ENCODE results near the gene C1orf210.

C1orf210 gene

DNA sequence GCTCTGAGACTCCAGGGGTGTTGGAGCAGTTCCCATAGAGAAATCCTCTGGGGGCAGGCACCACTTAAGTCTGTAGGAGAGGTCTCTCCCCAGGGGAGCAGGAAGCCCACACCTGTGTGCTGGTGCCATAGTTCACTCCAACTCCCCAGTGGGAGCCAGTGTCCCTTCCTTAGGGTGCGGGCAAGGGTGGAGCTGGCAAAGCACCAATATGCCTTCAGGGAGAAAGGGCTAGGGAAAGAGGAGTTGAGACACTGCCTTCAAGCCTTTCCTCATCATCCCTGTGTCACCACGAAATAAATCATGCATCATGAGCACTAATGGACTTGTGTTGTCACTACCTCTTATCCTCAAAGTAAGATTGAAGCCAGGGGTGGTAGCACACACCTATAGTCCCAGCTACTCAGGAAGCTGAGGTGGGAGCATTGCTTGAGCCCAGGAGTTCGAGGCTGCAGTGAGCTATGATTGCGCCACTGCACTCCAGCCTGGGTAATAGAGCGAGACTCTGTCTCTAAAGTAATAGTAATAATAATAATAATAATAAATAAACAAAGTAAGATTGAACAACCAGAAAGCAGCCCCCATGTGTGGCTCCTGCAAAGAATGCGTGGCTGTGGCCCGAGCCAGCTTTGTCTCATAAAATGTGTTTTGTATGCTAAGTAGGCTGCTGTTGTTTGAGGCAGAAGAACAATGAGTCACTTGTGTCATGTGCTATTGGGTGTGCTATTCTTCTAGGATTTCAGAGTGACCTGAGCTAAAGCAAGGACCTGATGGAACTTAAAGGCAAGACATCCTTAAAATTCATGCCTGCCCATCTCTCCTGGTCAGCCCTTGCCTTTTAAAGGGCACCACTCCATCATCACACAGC, 8.7 kb upstream of the C1orf210 start:
- DNase-seq (ENCODE audit: low spot score), result no peak

DNA sequence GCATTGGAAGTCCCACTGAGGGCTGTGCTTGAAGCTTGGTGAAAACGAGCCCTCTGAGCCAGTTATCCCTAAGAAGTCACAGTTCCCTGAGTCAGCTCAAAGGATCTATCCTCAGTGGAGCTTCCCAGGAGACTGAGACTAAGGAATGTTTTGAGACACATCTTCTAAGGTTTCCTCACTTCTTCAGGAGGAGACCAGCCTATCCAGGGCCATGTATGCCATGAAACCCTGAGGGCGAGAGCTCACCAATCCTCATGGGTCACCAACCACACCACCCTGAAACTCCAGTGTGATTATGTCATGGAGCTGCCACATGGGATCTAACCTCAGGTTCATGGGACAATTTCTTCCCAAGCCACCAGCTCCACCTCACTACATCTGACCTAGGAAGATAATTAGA, 7.8 kb upstream of the C1orf210 start:
- DNase-seq (ENCODE audit: low spot score), result no peak

DNA sequence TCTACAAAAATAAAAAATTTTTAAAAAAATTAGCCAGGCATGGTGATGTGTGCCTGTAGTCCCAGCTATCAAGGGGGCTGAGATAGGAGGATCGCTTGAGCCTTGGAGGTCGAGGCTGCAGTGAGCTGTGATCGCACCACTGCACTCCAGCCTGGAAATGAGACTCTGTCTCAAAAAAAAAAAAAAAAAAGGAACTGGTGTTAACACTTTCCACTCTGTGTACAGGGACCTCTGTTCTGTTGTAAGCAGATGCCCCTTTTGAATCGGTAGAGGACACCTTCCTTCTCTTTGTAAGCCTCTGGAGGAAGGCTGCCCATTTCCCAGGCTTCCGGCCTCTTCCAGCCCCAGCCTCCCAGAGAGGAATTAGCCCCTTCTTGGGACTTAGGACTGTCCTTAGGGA, 7.3 kb upstream of the C1orf210 start:
- no peak for DNase-seq (ENCODE audit: low spot score)

DNA sequence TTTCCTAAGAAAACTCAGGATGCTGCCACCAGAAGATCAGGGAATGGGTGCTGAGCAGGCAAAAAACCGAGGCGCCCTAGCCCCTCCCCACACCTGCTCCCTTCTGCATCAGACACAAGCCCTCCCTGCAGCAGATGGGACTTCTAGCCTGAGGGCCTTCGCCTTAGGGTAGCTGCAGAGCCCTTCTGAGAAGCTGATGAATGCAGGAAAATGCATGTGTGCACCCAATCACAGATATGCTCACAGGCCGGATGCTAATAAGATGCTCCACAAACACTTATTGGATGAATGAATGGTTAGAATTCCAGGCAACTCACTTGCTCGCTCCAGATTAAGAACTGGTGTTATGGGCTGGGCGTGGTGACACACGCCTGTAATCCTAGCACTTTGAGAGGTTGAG, 6.8 kb upstream of the C1orf210 start:
- no peak for DNase-seq (ENCODE audit: low spot score)

DNA sequence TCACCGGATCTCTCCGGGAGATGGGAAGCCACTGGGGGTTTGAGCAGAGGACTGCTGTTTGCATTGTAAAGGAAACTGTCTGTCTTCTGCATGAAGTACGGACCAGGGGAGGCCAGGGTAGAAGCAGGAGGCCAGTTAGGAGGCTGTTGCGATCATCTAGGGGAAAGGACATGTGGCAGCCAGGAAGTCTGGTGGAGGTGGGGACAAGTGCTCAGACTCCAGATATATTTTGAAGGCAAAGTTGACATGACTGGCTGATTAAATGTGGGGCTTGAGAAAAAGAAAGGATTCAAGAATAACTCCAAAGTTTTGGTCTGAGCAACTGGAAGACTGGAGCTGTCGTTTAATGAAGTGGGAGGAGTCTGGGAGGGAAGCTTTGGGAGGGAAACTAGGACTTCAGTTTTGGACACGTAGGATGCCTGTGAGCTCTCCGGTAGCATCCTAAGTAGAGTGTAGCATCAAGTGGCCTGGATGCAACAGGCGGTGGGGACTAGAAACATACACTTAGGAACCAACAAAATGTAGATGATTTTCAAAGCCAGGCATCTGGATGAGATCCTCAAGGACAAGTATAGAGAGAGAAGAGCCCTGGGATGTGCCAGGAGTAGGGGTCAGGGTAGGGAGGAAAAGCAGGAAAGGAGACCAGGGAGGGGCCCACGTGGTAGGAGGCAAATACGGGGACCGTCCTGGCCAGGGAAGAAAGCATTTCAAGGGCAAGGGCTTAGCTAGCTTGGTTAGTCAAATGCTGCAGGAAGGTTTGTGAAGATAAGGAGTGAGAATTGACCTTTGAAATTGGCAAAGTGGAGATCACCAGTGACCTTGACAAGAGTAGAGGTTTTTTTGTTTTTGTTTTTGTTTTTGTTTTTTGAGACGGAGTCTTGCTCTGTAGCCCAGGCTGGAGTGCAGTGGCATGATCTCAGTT, 3.7 kb upstream of the C1orf210 start:
- DNase-seq (ENCODE audit: low spot score), result no peak

DNA sequence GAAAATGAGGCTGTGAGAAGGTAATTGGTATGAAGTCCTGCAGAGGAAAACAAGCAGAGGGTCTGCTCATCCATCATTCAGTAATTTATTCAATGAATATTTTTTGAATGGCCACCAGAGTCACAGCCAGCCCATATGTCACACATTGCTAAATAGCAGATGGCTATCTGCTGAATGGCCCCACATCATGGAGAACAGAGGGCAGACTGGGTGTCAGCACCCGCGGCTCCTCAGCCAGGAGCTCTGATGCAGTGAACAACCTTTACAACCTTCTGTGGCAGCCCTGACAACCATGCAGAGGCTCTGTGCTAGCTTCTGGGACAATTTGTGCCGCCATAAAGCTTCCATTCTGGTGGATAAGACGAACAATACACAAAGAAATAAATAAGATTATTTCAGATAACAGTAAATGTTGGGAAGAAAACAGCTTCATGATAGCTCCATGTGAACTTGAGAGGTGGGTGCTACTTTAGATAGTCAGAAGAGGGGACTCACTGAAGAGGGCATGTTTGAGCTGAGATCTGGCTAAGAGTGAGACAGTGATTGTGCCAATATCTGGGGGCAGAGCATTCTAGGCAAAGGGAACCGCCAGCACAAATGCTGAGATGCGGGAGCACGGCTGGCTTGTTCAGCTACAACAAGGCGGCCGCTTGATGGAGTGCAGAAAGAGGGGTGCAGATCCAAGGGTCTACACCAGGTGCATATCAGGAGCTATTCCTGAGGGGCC, 2.8 kb upstream of the C1orf210 start:
- DNase-seq (ENCODE audit: low spot score), result no peak

DNA sequence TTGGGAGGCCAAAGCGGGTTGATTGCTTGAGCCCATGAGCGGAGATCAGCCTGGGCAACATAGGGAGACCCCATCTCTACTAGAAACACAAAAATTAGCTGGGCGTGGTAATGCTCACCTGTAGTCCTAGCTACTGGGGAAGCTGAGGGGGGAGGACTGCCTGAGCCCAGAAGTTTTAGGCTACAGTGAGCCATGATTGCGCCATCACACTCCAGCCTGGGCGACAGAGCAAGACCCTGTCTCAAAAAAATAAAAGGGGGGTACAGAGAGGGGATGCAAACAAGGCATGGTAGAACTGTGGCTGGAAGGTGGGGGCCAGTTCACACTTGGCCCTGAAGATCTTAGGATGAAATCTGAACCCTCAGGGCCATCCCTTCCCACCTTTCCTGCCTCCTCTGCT, 1.2 kb upstream of the C1orf210 start:
- no peak for DNase-seq (ENCODE audit: low spot score)

DNA sequence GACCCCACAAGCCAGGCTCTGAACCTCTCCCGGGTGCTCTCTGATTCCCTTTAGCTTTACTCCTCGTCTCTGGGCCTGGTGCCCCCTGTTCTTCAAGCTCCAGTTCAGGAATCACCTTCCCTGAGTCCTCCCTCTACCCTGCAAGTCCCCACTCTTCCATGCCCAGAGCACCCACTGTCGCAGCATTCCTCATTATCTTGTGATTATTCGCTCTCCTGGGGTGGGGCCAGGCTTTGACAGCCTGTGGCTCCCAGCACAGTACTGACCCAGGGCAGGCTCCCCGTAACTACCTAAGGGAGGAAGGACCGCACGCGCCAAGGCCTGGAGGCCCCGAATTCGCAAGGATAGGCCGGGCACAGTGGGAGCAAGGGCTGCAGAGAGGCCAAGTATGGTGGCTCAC, 734 bp upstream of the C1orf210 start:
- no peak for DNase-seq (ENCODE audit: low spot score)

DNA sequence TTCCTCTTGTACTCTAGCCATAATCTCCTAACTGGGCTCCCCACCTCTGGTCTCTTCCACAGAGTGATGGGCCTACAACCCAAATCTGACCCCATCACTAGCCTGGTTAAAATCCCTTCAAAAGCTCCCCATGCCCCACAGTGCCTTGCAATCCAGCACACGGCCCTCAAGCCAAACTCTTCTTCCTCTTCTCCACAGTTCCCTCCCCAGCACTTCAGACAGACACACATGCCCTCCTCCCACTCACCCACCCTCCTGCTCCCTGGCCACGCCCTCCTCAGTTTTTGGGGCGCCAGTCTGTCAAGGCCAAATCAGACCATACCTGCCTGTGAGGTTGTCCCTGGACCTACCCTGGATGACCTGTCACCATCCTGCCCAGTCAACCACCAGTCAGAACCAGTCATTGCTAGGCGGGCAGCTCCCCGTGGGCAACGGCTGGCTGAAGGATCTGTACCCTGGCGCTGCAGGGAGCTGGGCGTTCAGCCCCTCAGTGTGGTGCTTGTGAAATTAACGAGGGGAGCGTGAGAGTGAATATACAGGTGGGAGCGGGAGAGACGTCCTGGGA, 753 bp downstream of the C1orf210 start:
- DNase-seq (ENCODE audit: low spot score), result no peak

DNA sequence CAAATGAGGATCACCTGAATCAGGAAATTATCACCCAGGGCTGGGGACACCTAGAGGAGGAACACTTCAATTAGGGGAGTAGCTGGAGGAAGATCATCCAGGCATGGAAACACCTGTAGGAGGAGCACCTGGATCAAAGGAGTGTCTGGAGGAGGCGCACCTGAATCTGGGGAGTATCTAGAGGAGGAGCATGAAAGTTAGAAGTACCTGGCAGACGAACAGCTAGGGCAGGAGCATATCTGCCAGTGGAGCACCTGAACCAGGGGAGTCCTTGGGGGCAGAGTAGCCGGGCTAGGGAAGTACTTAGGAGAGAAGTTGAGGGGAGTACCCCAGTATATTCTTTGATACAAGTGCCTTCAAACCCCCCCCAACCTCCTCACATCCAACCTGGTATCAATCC, 1.3 kb downstream of the C1orf210 start:
- DNase-seq (ENCODE audit: low spot score), result no peak

DNA sequence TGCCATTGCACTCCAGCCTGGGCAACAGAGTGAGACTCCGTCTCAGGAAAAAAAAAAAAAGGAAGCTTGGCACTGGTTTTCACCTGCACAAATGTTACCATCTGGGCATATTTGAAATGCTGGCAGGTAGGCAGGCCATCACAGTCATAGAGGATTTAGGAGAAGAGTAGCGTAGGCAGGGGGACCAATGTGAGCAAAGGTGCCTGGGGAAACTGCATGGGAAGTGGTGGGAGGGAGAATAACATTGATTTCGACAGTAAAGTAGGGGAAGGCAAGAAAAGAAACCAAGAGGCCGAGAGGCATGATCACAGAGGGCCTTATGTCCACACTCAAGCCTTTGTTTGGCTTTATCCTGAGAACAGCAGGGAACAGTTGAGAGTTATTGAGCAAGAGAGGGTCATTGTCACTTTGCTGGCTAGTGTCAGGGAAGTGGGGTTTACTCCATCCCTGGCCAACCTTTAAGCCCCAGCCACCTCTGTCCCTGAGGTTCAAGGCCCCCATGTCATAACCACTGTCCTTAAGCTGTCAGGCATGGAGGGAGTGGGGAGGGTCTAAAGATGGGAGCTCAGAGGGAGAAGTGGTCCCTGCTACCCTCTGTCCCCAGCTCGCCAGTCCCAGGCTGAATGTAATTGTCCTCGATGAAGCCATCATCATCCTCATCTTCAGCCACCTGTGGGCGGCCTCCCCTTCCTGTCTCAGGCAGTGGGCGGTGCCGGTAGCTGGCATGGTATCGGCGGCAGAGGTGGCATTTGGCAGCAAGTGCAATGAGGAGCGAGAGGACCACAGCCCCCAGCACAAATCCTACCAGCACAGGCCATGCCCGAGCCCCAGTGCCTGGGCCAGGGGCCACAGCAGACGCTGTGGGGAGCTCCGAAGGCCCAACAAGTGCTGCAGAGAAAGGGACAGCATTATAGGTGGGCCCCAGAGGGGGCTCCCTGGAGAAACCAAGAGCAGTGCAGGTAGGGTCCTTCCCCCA, 2.9 kb downstream of the C1orf210 start:
- DNase-seq (ENCODE audit: low spot score), result no peak

DNA sequence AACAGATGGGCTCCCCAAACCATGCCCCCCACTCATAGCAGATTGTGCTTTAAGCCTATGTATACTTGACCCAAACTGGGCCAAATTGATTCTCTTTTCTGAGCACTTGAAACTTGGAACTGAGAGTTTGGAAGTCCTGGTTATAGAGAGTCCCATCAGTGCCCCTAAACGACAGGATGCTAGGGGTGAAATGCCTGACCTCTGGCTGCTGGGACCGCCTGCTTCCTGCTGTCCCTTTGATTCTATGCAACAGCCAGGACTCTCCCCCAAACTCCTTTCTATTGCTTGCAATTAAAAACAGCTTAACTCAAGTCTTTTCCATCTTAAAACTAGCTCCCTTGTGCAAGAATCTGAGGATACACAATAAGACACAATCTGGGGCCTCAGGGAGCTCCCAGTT, 4.7 kb downstream of the C1orf210 start:
- no peak for DNase-seq (ENCODE audit: low spot score)

DNA sequence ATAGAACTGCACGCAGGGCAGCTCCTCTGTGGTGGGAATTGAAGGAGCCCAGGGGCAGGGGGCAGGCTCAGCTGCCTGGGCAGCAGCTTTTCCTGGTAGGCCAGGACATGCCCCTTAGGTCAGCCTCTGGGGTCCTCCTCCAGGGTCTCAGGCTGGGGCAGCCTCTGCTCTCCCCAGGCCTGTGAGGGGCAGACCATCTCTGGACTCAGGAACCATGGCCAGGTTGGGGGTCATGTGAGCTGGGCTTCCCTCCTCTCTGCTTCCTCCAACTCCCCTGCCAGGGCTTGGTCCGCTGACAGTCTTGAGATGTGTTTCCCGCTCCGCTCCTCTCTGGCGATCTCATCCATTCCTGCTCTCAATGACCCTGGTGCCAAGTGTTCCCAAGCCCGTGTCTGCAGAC, 5.7 kb downstream of the C1orf210 start:
- no peak for DNase-seq (ENCODE audit: low spot score)

DNA sequence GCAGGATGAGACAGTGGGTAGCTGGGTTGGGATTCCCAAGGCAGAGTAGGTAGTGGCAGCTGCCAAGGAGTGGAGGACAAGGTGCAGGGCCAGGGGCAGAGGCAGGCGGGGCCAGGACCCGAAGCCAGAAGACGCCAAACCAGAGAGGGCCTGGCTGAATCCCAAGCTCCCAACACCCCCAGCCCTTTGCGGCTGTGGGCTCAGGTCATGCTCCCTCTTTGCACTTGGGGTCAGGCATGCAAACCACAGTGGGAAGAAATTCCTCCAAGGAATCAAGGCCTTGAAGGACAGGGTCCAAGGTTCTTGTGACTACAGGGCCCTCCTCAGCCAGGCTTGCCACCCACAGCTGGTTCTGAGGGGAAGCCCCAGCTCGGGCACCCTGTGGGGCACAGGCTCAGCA, 6.2 kb downstream of the C1orf210 start:
- no peak for DNase-seq (ENCODE audit: low spot score)

DNA sequence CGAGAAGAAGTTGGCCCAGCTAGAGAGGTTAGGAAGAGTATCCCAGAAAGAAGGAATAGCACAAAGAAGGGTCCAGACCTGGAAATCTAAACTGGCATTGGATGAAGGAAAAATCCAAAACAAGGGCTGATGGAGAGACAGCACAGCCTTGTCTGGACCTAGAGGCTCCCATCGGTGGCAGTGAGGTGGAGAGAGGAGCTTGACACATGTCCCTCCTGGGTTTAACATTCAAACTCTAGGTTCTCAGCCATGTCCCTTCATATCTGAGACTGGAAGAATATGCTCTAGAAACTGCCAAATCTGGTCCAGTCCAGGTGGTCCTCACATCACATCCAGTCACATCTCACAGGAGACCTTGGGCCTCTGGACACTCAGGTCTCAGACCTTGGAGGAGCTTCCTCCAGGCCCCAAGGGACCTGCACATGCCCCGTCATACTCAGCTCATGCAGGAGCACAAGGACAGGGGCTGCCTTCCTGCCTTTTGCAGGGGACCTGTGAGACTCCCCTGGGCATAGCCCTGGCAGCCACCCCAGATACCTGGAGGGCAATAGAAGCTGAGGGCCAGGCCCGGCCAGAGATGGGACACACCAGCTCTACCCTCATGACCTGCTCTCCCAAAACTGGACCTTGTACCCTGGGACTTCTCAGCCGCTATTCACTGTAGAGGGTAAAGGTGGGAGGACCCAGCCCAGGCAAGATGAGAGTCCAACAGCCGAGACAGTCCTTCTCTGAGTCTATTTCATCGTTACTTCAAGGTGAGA, 8.1 kb downstream of the C1orf210 start:
- no peak for DNase-seq (ENCODE audit: low spot score)

DNA sequence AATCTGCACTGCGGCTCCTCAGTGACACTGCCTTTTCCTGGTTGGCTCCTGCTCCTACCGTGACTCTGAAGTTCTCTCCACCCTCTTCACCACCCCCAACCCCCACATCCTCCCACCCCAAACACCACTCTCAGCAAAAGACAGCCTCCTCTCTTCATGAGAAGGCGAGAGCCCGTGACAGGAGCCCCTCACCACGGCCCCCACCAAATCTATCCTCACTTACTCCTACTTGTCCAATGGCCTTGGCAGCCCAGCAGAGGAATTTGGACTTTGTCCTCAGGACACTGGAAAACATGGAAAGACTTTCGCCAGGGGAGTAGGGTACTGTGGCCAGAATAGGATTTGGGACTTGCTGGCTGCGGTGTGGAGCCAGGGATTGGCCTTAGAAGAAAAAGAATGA, 8.7 kb downstream of the C1orf210 start:
- DNase-seq (ENCODE audit: low spot score), result no peak

DNA sequence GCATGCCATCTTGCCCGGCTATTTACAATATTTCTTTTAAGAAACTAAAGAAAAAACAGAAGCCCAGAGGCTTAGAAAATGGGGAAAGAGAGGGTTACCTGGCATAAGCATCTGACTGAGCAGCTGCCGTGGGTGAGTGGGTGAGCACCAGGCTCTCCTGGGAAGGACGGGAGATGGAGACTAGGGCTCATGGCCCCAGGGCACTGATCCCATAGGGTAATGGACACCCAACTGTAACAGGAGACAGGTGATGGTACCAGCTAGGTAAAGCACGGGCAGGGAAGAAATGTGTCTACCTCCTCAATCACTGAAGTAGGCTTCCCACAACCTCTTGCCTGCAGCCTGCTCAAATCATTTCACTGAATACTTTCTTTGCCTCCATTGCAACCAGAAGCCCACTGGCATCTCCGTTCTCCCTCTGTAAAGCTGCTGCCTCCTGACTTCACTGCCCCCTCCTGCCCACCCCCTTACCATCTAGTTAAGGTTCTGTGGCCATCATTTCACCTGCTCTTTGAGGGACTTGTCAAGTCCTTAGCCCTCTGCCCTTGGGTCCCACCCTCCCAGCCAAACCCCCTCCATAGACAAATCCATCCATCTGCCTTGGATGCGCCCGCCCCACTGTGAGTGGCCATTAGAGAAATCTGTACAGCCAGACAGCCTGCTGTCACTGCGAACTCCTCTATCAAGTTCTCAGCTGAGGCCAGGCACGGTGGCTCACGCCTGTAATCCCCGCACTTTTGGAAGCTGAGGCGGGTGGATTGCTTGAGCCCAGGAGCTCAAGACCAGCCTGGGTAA, 9.4 kb downstream of the C1orf210 start:
- no peak for DNase-seq (ENCODE audit: low spot score)

DNA sequence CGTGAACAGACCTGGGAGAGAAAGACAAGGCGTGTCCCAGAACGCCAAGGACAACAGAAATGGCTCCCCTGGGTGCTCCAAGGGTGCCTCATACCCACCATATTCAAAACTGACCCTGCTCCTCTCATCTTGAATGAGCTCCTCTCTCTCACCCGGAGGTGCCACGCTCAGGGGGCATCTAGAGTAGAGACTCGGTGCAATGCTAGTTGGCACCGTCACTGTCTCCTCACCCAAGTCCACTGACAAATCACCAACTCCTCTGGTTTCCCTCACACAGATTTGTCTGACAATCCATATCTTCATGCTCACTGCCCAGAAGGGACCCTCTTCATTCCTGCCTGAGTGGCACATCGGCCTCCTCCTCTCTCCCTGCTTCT, 10.6 kb downstream of the C1orf210 start:
- DNase-seq (ENCODE audit: low spot score), result no peak

DNA sequence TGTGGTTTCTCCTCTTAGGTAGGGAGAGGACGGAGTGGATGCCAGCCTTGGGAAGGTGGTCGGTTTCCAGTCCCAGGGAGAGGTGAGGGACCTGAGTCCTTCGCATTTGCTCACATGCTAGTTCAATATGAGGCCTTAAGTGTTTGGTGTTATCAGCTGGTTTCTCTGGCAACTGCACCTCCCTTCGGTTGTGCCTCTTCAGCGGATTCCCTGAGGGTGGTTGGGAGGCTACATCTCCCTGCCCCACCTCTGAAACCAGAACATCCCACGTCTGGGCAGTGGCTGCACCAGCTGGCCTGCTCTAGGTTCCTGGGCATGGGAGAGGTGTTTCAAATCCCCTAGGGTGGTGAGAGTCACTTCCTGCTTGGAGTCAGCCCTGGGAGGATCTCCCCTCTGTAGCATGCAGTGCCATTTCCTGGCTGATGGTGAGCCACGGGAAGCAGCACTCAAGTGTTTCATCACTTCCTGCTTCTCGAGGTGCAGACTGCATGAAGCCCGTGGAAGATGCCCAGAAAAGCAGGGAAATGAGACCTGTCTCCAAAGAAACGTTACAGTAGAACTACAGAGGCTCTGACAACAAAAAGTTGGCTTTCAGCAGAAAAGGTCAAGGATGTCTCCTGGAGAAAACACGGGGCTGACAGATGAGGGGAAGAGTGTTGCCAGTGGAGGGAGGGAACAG, 11.1 kb downstream of the C1orf210 start:
- DNase-seq (ENCODE audit: low spot score), result peak; percentile 25

Measured in CD4-positive, alpha-beta T cell treated with Interleukin-2 at 100 ng/mL for 4 hours (primary cell).